HepG2 (cell line): ENCODE results near the gene ALAS2. TPM values are rescaled to one million over a fixed set of nuclear protein-coding genes. Genes with fewer than 3 reads are reported as not detected.

Source experiments
- ATAC-seq: fragments of 200-7000 bp; cut with Tn5 transposase; 3 replicates; pipeline ENCODE4 v1.9.1; 2020; ENCODE audit warnings: mild to moderate bottlenecking, moderate library complexity
- BruUV-seq: library from RNA; stranded (reverse); fragments of 400-500 nt; replicated peaks from 2 replicates; lab custom pipeline; 2021; lab: Mats Ljungman, UMichigan
- CTCF ChIA-PET: fragments of 300-600 bp; formaldehyde crosslinking; extraction: SDS; loops from one replicate; lab custom pipeline; 2021; ENCODE audit warnings: low total read pairs, inconsistent platforms, low intra/inter-chr PET ratio; lab: Yijun Ruan, JAX
- POLR2A ChIA-PET: fragments of 350-600 bp; sonication (Branson Sonifier 250); formaldehyde crosslinking; loops from one replicate; lab custom pipeline; 2020; ENCODE audit warnings: antibody characterized with exemption, inconsistent platforms; lab: Yijun Ruan, JAX
- DNase-seq: peaks from one replicate; pipeline ENCODE4 v3.0.0-alpha.2; 2015; ENCODE audit warnings: low spot score
- FAIRE-seq: peaks from 3 replicates; lab custom pipeline; 2011; peaks lifted over from hg19 to GRCh38; lab: Jason Lieb, UNC
- H2AFZ ChIP-seq: one replicate; pipeline ENCODE4 v1.6.1; 2011; ENCODE audit warnings: low read length, inconsistent platforms
- H3K27ac ChIP-seq: fragments of 300-600 bp; 3 replicates; pipeline ENCODE4 v1.8.0; 2011; ENCODE audit warnings: mixed run types, mild to moderate bottlenecking, mixed read lengths, low read length, inconsistent platforms; ENCODE audit not compliant: insufficient read depth; ENCODE audit errors: extremely low read length
- H3K27me3 ChIP-seq, 2 experiments: fragments of 200-600 bp in 1 of 2; 2 replicates in 1 of 2; 3 replicates in 1 of 2; pipeline versions ENCODE4 v1.6.0 to v1.8.0; 2011; ENCODE audit warnings: low read length in 2 of 2, mild to moderate bottlenecking in 2 of 2, moderate library complexity in 2 of 2, inconsistent platforms in 1 of 2; ENCODE audit not compliant: insufficient read depth in 2 of 2, control insufficient read depth in 1 of 2
- H3K36me3 ChIP-seq, 2 experiments: fragments of 200-600 bp in 1 of 2; replicated peaks in 1 of 2; 2 replicates in 1 of 2; 3 replicates in 1 of 2; pipeline versions ENCODE4 v1.5.1 to v1.8.0; 2011; ENCODE audit warnings: low read length in 2 of 2, inconsistent platforms in 1 of 2; ENCODE audit not compliant: insufficient read depth in 2 of 2, control insufficient read depth in 1 of 2
- H3K4me1 ChIP-seq: 2 replicates; pipeline ENCODE4 v1.5.1; 2012; ENCODE audit warnings: low read length, inconsistent platforms; ENCODE audit not compliant: insufficient read depth
- H3K4me2 ChIP-seq: 2 replicates; pipeline ENCODE4 v1.6.0; 2011; ENCODE audit warnings: low read depth, low read length, inconsistent platforms
- H3K4me3 ChIP-seq, 3 experiments: fragments of 200-600 bp in 1 of 3; sonication (generic), shearing (Covaris generic) in 1 of 3; replicated peaks in 1 of 3; 2 replicates each; pipeline ENCODE4 v1.5.1; 2011 to 2016; ENCODE audit warnings: low read length in 3 of 3, inconsistent platforms in 2 of 3, low read depth in 2 of 3, mild to moderate bottlenecking in 2 of 3, control low read depth in 1 of 3, mixed read lengths in 1 of 3; ENCODE audit not compliant: insufficient read depth in 1 of 3
- H3K79me2 ChIP-seq: one replicate; pipeline ENCODE4 v1.6.1; 2011; ENCODE audit warnings: low read length, inconsistent platforms; ENCODE audit not compliant: insufficient read depth
- H3K9ac ChIP-seq: 2 replicates; pipeline ENCODE4 v1.6.0; 2011; ENCODE audit warnings: mild to moderate bottlenecking, low read depth, low read length, inconsistent platforms; ENCODE audit not compliant: insufficient read depth
- H3K9me3 ChIP-seq: 2 replicates; pipeline ENCODE4 v1.5.1; 2012; ENCODE audit warnings: mild to moderate bottlenecking, low read length
- H4K20me1 ChIP-seq: 2 replicates; pipeline ENCODE4 v1.6.0; 2011; ENCODE audit warnings: inconsistent platforms, mild to moderate bottlenecking, low read length, moderate library complexity; ENCODE audit not compliant: insufficient read depth
- BCLAF1 ChIP-seq: fragments of 450-650 bp; IDR thresholded peaks from 2 replicates; pipeline ENCODE4 v1.6.1; 2017; ENCODE audit warnings: mild to moderate bottlenecking
- DMAP1 ChIP-seq: IDR thresholded peaks from 2 replicates; pipeline ENCODE4 v1.6.1; 2016
- DNMT1 ChIP-seq: sonication (generic); formaldehyde crosslinking; IDR thresholded peaks from 2 replicates; pipeline ENCODE4 v1.5.1; 2020; ENCODE audit warnings: mild to moderate bottlenecking, missing genetic modification reagents
- KLF15 ChIP-seq: sonication (generic); formaldehyde crosslinking; IDR thresholded peaks from 2 replicates; pipeline ENCODE4 v1.8.1; 2023; ENCODE audit warnings: borderline replicate concordance, mild to moderate bottlenecking, inconsistent platforms, missing genetic modification reagents, mixed read lengths
- MAFF ChIP-seq: IDR thresholded peaks from 2 replicates; pipeline ENCODE4 v1.6.1; 2011; ENCODE audit warnings: low read depth, low read length, improper control_type of control experiment
- NRL ChIP-seq: sonication (generic); formaldehyde crosslinking; IDR thresholded peaks from 2 replicates; pipeline ENCODE4 v1.5.0; 2020; ENCODE audit warnings: missing genetic modification reagents, mild to moderate bottlenecking, moderate library complexity, borderline replicate concordance
- SNAI1 ChIP-seq: sonication (generic); formaldehyde crosslinking; IDR thresholded peaks from 2 replicates; pipeline ENCODE4 v1.5.0; 2020; ENCODE audit warnings: mild to moderate bottlenecking, missing genetic modification reagents, borderline replicate concordance
- TP53 ChIP-seq: sonication (generic); formaldehyde crosslinking; conservative IDR thresholded peaks from 2 replicates; pipeline ENCODE4 v1.4.0; 2020; ENCODE audit warnings: missing genetic modification reagents
- YEATS4 ChIP-seq: sonication (generic); formaldehyde crosslinking; IDR thresholded peaks from 2 replicates; pipeline ENCODE4 v1.4.0; 2020; ENCODE audit warnings: missing genetic modification reagents, borderline replicate concordance
- ZNF280D ChIP-seq: sonication (generic); formaldehyde crosslinking; IDR thresholded peaks from 2 replicates; pipeline ENCODE4 v1.5.1; 2020; ENCODE audit warnings: mild to moderate bottlenecking, missing genetic modification reagents
- ZNF460 ChIP-seq: sonication (generic); formaldehyde crosslinking; IDR thresholded peaks from 2 replicates; pipeline ENCODE4 v1.5.1; 2020; ENCODE audit warnings: missing genetic modification reagents, mild to moderate bottlenecking, borderline replicate concordance
- ZNF713 ChIP-seq: sonication (generic); formaldehyde crosslinking; IDR thresholded peaks from 2 replicates; pipeline ENCODE4 v1.4.0; 2020; ENCODE audit warnings: mild to moderate bottlenecking, missing genetic modification reagents
- ZNF784 ChIP-seq: sonication (generic); formaldehyde crosslinking; IDR thresholded peaks from 2 replicates; pipeline ENCODE4 v1.5.1; 2020; ENCODE audit warnings: missing genetic modification reagents, mild to moderate bottlenecking, borderline replicate concordance
- in situ Hi-C: cut with HindIII; loops from 2 replicates; pipeline ENCODE4 v1.10.0; 2017; ENCODE audit warnings: low pct_unique_long_range_greater_than_20kb; ENCODE audit not compliant: extremely low pct_ligation_motif_present
- intact Hi-C: fragments of 100-400 bp; cut with micrococcal nuclease; formaldehyde crosslinking; loops from one replicate; pipeline ENCODE4 v1.10.0; 2022; ENCODE audit not compliant: unreplicated experiment
- polyA plus RNA-seq, 8 experiments: library from polyadenylated mRNA; depleted of rRNA in 3 of 8; stranded (reverse) in 7 of 8; unstranded in 1 of 8; fragments of >200 nt; fragmentation: Illumina TruSeq in 4 of 8; extraction: Trizol in 4 of 8; gene quantifications; 2 replicates each; pipeline versions ENCODE4 v1.2.1 to v1.2.3, GENCODE V29; 2011 to 2016; ENCODE audit warnings: low read depth in 4 of 8, missing spikeins in 1 of 8, mixed read lengths in 1 of 8; ENCODE audit not compliant: insufficient read depth in 1 of 8
- total RNA-seq, 5 experiments: library from RNA; depleted of rRNA; stranded (reverse); fragments of >200 nt; fragmentation: Illumina TruSeq; extraction: Trizol; gene quantifications; 2 replicates each; pipeline ENCODE4 v1.2.3, GENCODE V29; 2016; ENCODE audit warnings: low read depth in 1 of 5

The ALAS2 gene
- total and polyA plus RNA-seq, 2 of the 13 experiments (the other 11 are each of a cell fraction or from before 2014, with no cell fraction given), result not detected

DNA sequence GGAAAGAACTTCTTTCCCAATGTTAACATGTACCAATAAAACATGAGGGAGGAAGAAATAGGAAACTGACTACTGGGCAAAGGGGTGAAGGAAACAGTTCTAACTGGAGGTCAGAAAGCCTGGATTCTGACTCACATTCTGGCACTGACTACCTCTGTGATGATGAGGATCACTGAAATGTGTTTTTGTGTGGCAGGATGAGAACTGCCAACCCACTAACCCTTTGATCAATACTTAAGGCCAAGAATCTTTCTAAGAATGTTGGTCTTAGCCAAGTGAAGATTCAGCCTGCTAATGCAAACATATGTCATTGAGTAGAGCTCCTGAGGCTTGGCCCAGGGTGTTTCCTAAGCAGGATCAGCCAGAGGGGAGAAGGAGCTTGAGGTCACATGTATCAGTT is 4.6 kb downstream of the ALAS2 start:
- DNase-seq (no peak), FAIRE-seq (no peak)
- BruUV-seq, result no TSS peak
- intact Hi-C loops, result no loop called here
- CTCF ChIA-PET, result no interaction called here
- Histone ChIP-seq H3K9ac (no peak overlapping the region), H2AFZ (no peak overlapping the region), H3K36me3 (no peaks in the 10 kb centered on the region), H3K4me3 (no peak overlapping the region), H3K9me3 (no peaks in the 10 kb centered on the region), H3K4me2 (no peak overlapping the region), H3K27me3 (no peaks in the 10 kb centered on the region), H3K27ac (no peak overlapping the region)
- POLR2A ChIA-PET, result no interaction called here
- no peak for TF ChIP-seq BCLAF1
- TF ChIP-seq KLF15 (CRISPR knock-in tag), result no peak
- TF ChIP-seq DNMT1 (CRISPR knock-in tag), result no peak
- TF ChIP-seq ZNF784, result no peak
- no peak for TF ChIP-seq MAFF
- no peak for TF ChIP-seq SNAI1 (CRISPR knock-in tag)
- no peak for TF ChIP-seq ZNF713 (CRISPR knock-in tag)
- no peak for TF ChIP-seq ZNF460 (CRISPR knock-in tag)
- TF ChIP-seq NRL, result no peak
- TF ChIP-seq ZNF280D (CRISPR knock-in tag), result no peak
- no peak for TF ChIP-seq TP53 (CRISPR knock-in tag)
- TF ChIP-seq YEATS4 (CRISPR knock-in tag), result no peak
- TF ChIP-seq DMAP1 (CRISPR knock-in tag), result no peak
- TF ChIP-seq, all 625 proteins: peak for 0
- Histone ChIP-seq H4K20me1 (no peaks in the 10 kb centered on the region), H3K79me2 (no peaks in the 10 kb centered on the region), H3K4me1 (no peaks in the 10 kb centered on the region)
- in situ Hi-C loops, result no loop called here
- no peak for ATAC-seq
